ENCODE measurements around the gene B2M. TPM values are rescaled to one million over a fixed set of nuclear protein-coding genes. Genes with fewer than 3 reads are reported as not detected.

B2M gene
- total and polyA plus RNA-seq, 10 of the 15 experiments (the other 5 are each of a cell fraction or from before 2014, with no cell fraction given), result 2,901 to 22,794 (median 8,374) TPM

DNA sequence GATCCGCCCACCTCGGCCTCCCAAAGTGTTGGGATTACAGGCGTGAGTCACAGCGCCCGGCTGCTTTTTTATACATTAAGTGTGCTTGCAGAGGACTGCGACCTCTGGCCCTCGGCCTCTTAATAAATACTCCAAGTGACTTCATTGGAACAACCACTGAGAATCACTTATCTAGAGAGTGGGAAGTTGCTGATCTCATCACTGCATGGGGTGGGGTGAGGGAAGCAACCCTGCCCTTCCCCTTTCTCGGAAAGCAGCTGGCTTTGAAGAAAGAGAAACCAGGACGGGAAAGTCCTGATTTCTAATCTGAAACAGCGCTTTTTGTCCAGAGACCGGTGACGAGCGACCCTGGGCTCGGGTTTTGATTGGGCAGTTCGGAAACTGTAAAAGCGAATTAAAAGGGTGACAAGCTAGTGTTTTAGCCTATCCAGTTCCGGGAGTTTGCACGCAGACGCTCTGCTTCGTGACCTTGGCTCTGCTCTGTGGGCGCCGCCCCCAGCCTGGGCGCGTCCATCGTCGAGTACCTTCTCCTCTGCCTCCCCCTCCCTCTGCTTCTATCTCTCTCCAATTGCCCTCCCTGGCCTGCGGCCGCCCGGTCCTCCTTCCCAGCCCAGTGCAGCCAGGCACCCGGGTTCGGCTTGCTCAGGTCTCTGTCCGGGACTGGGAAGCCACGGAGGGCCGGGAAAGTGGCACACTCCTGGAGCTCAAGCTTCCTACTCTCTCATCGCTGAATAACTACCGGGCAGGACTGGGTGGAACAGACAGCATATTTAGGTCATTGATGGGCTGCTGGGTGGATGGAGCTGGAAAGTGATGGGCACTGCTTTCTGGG is 17.5 kb downstream of the B2M start (continued):
- TF ChIP-seq BRCA1 (IDR thresholded peaks at IDR 0.05; ENCODE audit: low read depth, low read length) (no peak), BACH1 (IDR thresholded peaks at IDR 0.05; ENCODE audit: borderline replicate concordance) (peak; percentile 45; the same call in 1 of the 2 replicates), TCF7 (IDR thresholded peaks at IDR 0.05; ENCODE audit: borderline replicate concordance) (peak; percentile 22; the same call in 1 of the 2 replicates), ZNF384 (IDR thresholded peaks at IDR 0.05; ENCODE audit: borderline replicate concordance, low read depth, low read length) (no peak), JUND (IDR thresholded peaks at IDR 0.05; ENCODE audit: low read depth, low read length) (peak; percentile 44; the same call in 1 of the 2 replicates), RUNX3 (IDR thresholded peaks at IDR 0.05; ENCODE audit: low read length) (peak; percentile 52; the same call in 1 of the 2 replicates), ZNF274 (IDR thresholded peaks at IDR 0.05; ENCODE audit: insufficient read depth, insufficient read length) (no peak), STAT3 (IDR thresholded peaks at IDR 0.05; ENCODE audit: low read depth, low read length) (peak; percentile 100), IKZF2 (IDR thresholded peaks at IDR 0.05) (peak; percentile 97 to 98), NRF1 (conservative IDR thresholded peaks at IDR 0.05; ENCODE audit: low read depth, low read length) (no peak), TBL1XR1 (IDR thresholded peaks at IDR 0.05; ENCODE audit: low read depth, low read length) (peak; percentile 52), SMARCA5 (IDR thresholded peaks at IDR 0.05) (no peak; the same call in 1 of the 2 replicates), BHLHE40 (IDR thresholded peaks at IDR 0.05; ENCODE audit: borderline replicate concordance in 1 of 2, low read depth in 2 of 2, low read length in 1 of 2) (peak; percentile 57 to 62; a peak in 3 of 4 replicates), HDAC2 (IDR thresholded peaks at IDR 0.05) (no peak), RELA (IDR thresholded peaks at IDR 0.05; ENCODE audit: borderline replicate concordance, partially characterized antibody) (peak; percentile 89), DPF2 (IDR thresholded peaks at IDR 0.05) (peak; percentile 85), CEBPB (IDR thresholded peaks at IDR 0.05; ENCODE audit: borderline replicate concordance in 1 of 2, low read depth in 2 of 2, low read length in 2 of 2) (peak; percentile 81 to 86; a peak in 2 of 4 replicates), MYB (IDR thresholded peaks at IDR 0.05; ENCODE audit: borderline replicate concordance, low read depth, low read length) (no peak), MTA2 (IDR thresholded peaks at IDR 0.05; ENCODE audit: low read depth) (peak; percentile 81)
- TF ChIP-seq, protein P1, sequence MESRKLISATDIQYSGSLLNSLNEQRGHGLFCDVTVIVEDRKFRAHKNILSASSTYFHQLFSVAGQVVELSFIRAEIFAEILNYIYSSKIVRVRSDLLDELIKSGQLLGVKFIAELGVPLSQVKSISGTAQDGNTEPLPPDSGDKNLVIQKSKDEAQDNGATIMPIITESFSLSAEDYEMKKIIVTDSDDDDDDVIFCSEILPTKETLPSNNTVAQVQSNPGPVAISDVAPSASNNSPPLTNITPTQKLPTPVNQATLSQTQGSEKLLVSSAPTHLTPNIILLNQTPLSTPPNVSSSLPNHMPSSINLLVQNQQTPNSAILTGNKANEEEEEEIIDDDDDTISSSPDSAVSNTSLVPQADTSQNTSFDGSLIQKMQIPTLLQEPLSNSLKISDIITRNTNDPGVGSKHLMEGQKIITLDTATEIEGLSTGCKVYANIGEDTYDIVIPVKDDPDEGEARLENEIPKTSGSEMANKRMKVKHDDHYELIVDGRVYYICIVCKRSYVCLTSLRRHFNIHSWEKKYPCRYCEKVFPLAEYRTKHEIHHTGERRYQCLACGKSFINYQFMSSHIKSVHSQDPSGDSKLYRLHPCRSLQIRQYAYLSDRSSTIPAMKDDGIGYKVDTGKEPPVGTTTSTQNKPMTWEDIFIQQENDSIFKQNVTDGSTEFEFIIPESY (IDR thresholded peaks at IDR 0.05), result no peak
- TF ChIP-seq, protein P2, sequence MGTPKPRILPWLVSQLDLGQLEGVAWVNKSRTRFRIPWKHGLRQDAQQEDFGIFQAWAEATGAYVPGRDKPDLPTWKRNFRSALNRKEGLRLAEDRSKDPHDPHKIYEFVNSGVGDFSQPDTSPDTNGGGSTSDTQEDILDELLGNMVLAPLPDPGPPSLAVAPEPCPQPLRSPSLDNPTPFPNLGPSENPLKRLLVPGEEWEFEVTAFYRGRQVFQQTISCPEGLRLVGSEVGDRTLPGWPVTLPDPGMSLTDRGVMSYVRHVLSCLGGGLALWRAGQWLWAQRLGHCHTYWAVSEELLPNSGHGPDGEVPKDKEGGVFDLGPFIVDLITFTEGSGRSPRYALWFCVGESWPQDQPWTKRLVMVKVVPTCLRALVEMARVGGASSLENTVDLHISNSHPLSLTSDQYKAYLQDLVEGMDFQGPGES (IDR thresholded peaks at IDR 0.05), result 0 out of 2 replicates have a peak, but pooled peaks have one; percentile 20
- TF ChIP-seq, protein P3, sequence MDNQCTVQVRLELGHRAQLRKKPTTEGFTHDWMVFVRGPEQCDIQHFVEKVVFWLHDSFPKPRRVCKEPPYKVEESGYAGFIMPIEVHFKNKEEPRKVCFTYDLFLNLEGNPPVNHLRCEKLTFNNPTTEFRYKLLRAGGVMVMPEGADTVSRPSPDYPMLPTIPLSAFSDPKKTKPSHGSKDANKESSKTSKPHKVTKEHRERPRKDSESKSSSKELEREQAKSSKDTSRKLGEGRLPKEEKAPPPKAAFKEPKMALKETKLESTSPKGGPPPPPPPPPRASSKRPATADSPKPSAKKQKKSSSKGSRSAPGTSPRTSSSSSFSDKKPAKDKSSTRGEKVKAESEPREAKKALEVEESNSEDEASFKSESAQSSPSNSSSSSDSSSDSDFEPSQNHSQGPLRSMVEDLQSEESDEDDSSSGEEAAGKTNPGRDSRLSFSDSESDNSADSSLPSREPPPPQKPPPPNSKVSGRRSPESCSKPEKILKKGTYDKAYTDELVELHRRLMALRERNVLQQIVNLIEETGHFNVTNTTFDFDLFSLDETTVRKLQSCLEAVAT (IDR thresholded peaks at IDR 0.05), result peak; percentile 94; the same call in 1 of the 2 replicates
- TF ChIP-seq, protein P4, sequence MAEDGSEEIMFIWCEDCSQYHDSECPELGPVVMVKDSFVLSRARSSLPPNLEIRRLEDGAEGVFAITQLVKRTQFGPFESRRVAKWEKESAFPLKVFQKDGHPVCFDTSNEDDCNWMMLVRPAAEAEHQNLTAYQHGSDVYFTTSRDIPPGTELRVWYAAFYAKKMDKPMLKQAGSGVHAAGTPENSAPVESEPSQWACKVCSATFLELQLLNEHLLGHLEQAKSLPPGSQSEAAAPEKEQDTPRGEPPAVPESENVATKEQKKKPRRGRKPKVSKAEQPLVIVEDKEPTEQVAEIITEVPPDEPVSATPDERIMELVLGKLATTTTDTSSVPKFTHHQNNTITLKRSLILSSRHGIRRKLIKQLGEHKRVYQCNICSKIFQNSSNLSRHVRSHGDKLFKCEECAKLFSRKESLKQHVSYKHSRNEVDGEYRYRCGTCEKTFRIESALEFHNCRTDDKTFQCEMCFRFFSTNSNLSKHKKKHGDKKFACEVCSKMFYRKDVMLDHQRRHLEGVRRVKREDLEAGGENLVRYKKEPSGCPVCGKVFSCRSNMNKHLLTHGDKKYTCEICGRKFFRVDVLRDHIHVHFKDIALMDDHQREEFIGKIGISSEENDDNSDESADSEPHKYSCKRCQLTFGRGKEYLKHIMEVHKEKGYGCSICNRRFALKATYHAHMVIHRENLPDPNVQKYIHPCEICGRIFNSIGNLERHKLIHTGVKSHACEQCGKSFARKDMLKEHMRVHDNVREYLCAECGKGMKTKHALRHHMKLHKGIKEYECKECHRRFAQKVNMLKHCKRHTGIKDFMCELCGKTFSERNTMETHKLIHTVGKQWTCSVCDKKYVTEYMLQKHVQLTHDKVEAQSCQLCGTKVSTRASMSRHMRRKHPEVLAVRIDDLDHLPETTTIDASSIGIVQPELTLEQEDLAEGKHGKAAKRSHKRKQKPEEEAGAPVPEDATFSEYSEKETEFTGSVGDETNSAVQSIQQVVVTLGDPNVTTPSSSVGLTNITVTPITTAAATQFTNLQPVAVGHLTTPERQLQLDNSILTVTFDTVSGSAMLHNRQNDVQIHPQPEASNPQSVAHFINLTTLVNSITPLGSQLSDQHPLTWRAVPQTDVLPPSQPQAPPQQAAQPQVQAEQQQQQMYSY (CRISPR knock-in tag; IDR thresholded peaks at IDR 0.05), result no peak
